ENCODE measurements around the gene TFB1M. TPM values are rescaled to one million over a fixed set of nuclear protein-coding genes. Genes with fewer than 3 reads are reported as not detected.
A peak's percentile ranks its signal among the peaks of the same experiment; 100 is the strongest.

Gene TFB1M
- total RNA-seq, 1 experiment from 2014 or later = 38.8 TPM

DNA sequence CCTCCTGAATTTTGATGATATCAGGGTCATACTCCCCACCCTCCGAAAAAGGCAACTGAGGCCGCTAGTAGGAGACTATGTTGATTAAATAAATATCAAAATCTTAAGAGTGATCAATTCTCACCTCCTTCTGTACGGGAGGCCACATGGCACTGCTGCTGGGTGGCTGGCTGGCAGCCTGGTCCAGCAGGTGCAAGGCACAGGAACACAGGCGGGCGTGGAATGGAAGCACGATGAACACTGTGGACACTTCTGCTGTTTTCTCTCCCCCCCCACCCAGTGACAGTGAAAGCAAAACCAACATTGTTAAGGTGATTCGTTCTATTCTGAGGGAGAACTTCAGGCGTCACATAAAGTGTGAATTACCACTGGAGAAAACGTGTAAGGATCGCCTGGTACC is 60.1 kb downstream of the TFB1M start:
- H3K27me3 ChIP-seq (ENCODE audit: control insufficient read depth, insufficient read depth, low read length) = no peaks in the 10 kb centered on the region
- peaks cover 18% of the 10 kb centered on the region for H3K36me3 ChIP-seq (replicated peaks; ENCODE audit: control insufficient read depth, insufficient read depth, low read length)
- DNase-seq = no peak
- no peak overlapping the region for H3K4me3 ChIP-seq (ENCODE audit: insufficient read depth, low read depth, low read length)

DNA sequence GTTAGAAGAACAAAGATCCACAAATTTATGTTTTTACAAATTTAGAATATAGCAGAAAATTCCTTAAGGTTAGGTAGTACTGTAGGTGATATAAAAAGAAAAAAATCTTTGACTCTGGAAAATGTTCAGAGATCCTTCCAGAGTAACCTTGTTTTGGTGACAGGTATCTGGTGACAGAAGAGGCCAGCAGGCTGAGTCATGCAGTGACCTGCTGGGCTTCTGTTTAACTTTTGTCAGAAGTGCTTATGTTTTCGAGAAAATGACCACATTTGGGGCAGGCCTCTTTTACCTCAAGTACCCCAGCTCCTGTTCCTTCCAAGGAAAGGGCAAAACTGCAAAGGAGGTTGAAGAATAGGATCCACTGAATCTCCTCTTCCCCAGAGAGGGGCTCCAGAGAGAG is 60.9 kb downstream of the TFB1M start:
- Histone ChIP-seq H3K36me3 (replicated peaks; ENCODE audit: control insufficient read depth, insufficient read depth, low read length) (peaks cover 13% of the 10 kb centered on the region), H3K4me3 (ENCODE audit: insufficient read depth, low read depth, low read length) (no peak overlapping the region), H3K27me3 (ENCODE audit: control insufficient read depth, insufficient read depth, low read length) (no peaks in the 10 kb centered on the region)
- no peak for DNase-seq

DNA sequence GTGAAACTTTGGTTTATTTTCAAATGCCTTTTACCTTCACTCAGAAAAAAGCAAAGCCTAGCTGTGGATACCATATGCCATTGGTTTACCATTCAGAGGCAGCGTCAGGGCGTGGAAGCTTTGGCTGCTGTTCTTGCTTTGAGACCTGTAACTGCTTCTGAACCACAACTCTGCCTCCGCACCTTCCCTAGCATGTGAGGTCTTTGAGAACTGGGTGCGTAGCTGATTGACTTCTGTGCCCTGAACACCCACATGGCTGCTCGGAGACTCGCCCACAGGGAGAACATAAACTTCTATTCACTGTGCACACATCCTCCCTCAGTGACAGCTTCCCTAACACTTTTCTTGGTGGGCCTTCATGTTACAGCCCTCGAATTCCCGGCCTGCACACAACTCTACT is 61.7 kb downstream of the TFB1M start:
- Histone ChIP-seq H3K36me3 (replicated peaks; ENCODE audit: control insufficient read depth, insufficient read depth, low read length) (peaks cover 11% of the 10 kb centered on the region), H3K27me3 (ENCODE audit: control insufficient read depth, insufficient read depth, low read length) (no peaks in the 10 kb centered on the region), H3K4me3 (ENCODE audit: insufficient read depth, low read depth, low read length) (no peak overlapping the region)
- DNase-seq = no peak

DNA sequence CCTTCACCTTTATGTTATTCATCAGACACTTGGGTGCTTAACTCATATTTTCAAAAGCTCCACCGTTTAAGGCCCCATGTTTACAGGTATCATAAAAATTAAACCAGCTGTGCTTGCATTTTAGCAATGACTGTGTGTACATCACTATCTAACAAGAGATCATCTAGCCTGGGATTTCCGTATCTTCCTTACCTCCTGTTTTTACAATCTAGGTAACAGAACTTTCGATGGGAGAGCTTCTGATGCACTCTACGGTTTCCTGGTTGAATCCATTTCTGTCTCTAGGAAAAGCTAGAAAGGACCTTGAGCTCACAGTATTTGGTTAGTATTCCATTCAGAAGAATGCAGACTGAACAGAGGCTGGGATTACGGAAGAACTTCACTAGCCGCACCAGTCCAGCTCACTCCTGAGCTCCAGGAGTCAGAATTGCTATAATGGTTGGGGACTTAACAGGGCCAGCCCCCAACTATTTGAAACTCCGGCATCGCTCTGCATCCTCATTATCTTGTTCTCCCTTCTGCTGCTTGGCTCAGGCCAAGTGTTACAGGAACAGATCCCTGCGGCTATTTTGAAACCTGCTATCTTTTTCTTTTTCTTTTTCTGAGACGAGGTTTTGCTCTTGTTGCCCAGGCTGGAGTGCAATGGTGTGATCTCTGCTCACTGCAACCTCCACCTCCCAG is 63.4 kb downstream of the TFB1M start:
- Histone ChIP-seq H3K4me3 (ENCODE audit: insufficient read depth, low read depth, low read length) (no peak overlapping the region), H3K27me3 (ENCODE audit: control insufficient read depth, insufficient read depth, low read length) (no peaks in the 10 kb centered on the region), H3K36me3 (replicated peaks; ENCODE audit: control insufficient read depth, insufficient read depth, low read length) (peaks cover 5% of the 10 kb centered on the region)
- no peak for DNase-seq

DNA sequence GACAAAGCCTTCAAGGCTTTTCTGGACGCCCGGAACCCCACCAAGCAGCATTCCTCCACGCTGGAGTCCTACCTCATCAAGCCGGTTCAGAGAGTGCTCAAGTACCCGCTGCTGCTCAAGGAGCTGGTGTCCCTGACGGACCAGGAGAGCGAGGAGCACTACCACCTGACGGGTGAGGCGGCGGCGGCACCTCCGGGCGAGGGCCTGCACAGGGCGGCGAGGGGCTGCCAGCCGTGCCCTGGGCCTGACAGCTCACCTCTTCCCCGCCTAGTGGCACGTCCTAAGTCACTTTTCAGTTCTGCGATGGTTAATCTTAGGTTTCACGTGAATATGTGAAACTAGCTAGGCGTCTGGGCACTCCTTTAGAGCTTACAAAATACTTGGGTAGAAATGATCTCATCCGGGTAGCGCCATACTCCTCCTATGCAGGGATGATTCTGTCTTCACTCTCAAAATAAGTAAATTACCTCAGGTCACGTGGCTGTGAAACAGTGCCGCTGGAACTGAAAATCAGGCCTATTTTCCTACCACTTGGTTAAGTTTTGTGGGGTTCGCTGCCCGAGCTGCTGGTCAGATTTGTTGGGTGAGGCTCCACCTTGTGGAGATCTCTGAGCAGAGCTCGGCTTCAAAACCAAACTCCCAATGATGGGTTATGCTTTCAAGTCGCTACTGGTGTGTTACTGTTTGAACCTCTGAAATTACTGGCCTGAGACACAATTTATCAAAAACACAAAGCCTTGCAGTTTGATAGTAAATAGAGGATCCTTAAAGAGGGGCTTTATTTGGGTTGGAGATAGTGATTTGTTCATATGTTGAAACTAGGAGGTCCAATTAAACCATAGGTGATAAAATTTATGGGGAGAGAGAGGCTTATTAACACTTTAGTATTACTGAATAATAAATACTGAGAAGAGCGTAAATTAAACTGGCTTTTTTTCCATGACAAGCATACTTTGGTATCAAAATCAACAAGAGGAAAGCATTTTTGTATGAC is 66.0 kb downstream of the TFB1M start:
- Histone ChIP-seq H3K36me3 (replicated peaks; ENCODE audit: control insufficient read depth, insufficient read depth, low read length) (peaks cover 4% of the 10 kb centered on the region), H3K4me3 (ENCODE audit: insufficient read depth, low read depth, low read length) (no peak overlapping the region), H3K27me3 (ENCODE audit: control insufficient read depth, insufficient read depth, low read length) (no peaks in the 10 kb centered on the region)
- DNase-seq = peak; percentile 82

DNA sequence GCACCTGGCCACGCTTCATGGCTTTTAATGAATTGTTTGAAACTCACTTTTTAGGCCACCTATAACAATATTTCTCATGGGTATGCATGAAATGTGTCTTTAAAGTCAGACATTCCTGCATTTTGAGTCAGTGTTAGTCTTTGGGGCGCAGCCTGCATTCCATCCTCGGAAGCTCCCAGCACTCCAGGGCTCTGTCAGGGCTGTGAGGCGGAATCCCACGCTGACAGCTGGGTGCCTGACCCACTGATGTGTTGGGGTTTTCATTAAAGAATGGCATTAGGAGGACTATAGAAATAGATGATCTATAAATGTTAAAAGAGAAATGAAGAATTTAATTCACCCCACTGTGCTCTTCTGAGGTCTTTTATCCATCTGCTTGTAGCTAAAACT is 66.7 kb downstream of the TFB1M start:
- Histone ChIP-seq H3K27me3 (ENCODE audit: control insufficient read depth, insufficient read depth, low read length) (no peaks in the 10 kb centered on the region), H3K36me3 (replicated peaks; ENCODE audit: control insufficient read depth, insufficient read depth, low read length) (peaks cover 4% of the 10 kb centered on the region), H3K4me3 (ENCODE audit: insufficient read depth, low read depth, low read length) (no peak overlapping the region)
- peak; percentile 62 for DNase-seq

DNA sequence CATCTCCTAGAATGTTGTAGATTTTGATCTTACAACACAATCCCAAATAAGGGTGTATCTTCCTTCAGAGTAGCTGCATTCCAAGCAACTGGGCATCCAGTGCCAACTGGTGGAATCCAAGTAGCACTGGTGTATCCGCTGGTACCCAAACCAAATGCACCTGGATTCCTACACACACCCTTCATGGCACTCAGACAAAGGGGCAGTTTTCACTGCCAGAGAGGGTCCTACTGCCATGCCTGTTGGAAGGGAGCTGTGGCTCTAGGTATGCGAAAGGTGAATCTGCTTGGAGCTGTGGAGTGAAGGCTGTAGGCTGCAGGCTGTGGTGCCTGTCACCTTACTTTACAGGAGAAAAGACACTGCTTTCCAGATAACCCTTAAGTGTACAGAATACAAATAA is 67.5 kb downstream of the TFB1M start:
- peaks cover 3% of the 10 kb centered on the region; the same call in 1 of the 2 replicates for H3K36me3 ChIP-seq (replicated peaks; ENCODE audit: control insufficient read depth, insufficient read depth, low read length)
- DNase-seq = no peak
- H3K27me3 ChIP-seq (ENCODE audit: control insufficient read depth, insufficient read depth, low read length) = no peaks in the 10 kb centered on the region
- no peak overlapping the region for H3K4me3 ChIP-seq (ENCODE audit: insufficient read depth, low read depth, low read length)

DNA sequence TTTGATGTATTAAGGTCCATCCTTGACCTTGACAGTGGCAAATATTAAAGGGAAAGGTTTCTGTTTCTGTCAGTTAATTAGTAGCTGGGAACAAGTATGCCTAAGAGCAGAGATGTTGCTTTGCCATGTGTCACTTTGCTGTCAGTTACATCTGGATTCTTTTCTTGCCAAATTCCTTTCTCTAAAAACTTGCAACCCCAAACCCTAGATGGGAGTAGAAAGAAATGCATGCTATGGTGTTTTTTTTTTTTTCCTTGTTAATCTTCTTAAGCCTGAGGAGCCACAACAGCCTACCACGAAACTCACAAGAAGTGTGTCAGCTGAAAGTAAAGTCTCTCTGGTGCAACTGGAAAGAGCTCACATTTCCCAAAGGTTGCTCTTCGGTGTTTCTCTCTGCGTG is 68.5 kb downstream of the TFB1M start:
- no peak overlapping the region for H3K4me3 ChIP-seq (ENCODE audit: insufficient read depth, low read depth, low read length)
- no peak for DNase-seq
- no peaks in the 10 kb centered on the region for H3K27me3 ChIP-seq (ENCODE audit: control insufficient read depth, insufficient read depth, low read length)
- H3K36me3 ChIP-seq (replicated peaks; ENCODE audit: control insufficient read depth, insufficient read depth, low read length) = peaks cover 3% of the 10 kb centered on the region; the same call in 1 of the 2 replicates

DNA sequence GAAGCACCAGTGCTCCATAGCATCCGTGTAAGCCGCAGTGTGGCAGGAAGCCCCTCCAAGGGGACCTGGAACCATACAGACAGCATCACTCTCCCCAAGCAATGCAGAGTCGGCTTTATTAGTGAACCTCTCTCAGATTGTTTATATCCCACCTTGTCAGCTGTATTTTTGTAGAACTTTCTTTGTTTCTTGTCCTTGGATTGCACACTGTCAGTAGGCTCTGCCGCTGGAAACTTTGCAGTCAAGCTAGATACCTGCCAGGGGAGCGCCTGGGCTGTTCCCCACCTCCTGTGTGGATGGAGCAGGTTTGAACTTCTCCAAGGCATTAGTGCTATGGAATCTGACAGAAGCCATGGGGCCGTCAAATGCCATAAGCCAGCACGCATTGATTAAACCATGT is 69.1 kb downstream of the TFB1M start:
- no peak for DNase-seq
- no peaks in the 10 kb centered on the region; the same call in 1 of the 2 replicates for H3K36me3 ChIP-seq (replicated peaks; ENCODE audit: control insufficient read depth, insufficient read depth, low read length)
- no peaks in the 10 kb centered on the region for H3K27me3 ChIP-seq (ENCODE audit: control insufficient read depth, insufficient read depth, low read length)
- H3K4me3 ChIP-seq (ENCODE audit: insufficient read depth, low read depth, low read length) = no peak overlapping the region

DNA sequence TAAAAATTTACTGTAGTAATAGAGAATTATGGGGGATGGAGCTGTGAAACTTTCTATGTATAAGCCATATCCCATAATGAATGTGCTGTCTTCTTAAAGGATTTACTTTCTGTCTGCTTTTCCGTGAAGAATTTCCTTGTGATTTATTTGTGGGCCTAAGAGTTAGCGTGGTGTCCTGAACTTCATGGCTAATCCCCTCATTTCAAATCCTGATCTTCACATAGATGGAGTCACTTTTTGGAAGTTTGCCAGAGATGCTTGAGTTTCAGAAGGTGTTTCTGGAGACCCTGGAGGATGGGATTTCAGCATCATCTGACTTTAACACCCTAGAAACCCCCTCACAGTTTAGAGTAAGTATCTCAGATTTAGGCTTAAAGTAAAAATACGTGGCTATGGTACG is 69.8 kb downstream of the TFB1M start:
- H3K36me3 ChIP-seq (replicated peaks; ENCODE audit: control insufficient read depth, insufficient read depth, low read length) = no peaks in the 10 kb centered on the region; the same call in 1 of the 2 replicates
- no peak for DNase-seq
- no peaks in the 10 kb centered on the region for H3K27me3 ChIP-seq (ENCODE audit: control insufficient read depth, insufficient read depth, low read length)
- H3K4me3 ChIP-seq (ENCODE audit: insufficient read depth, low read depth, low read length) = no peak overlapping the region

DNA sequence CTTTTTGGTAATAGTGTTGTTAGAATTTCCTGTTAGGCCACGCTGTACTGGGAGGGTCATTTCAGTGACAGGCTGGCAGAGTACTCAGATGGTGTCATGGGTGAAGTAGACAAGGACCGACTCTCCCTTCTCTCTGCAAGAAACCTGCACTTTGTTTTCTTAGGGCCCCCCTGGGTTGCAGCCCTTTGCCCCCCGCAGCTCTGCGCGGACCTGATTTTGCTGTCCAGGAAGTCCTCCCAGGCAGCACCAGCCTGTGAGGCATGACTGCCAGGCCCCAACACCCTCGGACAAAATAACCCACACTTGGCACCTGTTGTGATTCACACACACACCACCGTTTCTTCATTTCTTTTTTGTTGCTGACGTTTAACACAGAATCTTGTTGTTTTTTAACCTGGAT is 72.3 kb downstream of the TFB1M start:
- H3K36me3 ChIP-seq (replicated peaks; ENCODE audit: control insufficient read depth, insufficient read depth, low read length) = no peaks in the 10 kb centered on the region; the same call in 1 of the 2 replicates
- H3K4me3 ChIP-seq (ENCODE audit: insufficient read depth, low read depth, low read length) = no peak overlapping the region
- no peaks in the 10 kb centered on the region for H3K27me3 ChIP-seq (ENCODE audit: control insufficient read depth, insufficient read depth, low read length)
- DNase-seq = no peak

DNA sequence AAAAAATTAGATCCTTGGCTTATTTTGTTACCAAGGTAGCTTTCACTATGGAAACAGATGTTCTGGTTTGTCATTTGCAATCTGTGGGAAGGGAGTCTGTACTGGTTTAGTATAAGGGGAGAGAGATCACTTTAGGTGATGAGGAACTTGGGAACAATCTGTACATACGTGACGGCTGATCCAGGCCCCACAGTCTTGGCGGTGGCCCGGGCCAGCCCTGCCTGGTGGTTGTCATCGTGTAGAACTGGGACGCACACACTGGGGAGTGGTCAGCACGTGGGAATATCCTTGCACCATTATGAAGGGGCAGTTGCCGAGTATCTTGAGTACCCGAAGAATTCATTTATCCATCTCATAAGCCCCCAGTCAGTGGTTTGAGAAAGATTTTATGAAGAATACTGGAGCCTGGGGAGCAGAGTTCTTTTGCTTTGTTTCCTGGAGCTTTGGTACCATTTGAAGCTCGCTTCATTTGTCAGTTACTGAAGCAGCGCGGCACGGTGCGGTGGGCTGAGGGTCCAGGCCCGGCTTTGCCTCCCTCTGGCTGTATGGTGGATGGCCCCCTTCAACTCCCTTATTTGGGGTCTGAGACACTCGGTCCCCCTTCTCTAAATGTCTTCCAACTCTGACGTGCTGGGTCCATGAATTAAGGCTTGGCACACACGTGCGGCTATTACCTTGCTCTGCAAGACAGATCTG is 73.2 kb downstream of the TFB1M start:
- no peak overlapping the region for H3K4me3 ChIP-seq (ENCODE audit: insufficient read depth, low read depth, low read length)
- no peak for DNase-seq
- H3K27me3 ChIP-seq (ENCODE audit: control insufficient read depth, insufficient read depth, low read length) = no peaks in the 10 kb centered on the region
- H3K36me3 ChIP-seq (replicated peaks; ENCODE audit: control insufficient read depth, insufficient read depth, low read length) = no peaks in the 10 kb centered on the region; the same call in 1 of the 2 replicates

DNA sequence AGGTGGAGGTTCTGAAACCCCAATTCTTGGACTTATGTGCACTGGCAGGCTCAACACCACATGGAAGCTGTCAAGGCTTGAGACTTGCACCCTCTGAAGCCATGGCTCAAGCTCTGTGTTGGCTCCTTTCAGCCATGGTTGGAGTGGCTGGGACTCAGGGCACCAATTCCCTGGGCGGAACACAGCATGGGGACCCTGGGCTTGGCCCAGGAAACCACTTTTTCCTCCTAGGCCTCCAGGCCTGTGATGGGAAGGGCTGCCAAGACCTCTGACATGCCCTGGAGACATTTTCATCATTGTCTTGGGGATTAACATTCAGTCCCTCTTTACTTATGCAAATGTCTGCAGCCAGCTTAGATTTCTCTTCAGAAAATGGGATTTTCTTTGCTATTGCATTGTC is 76.7 kb downstream of the TFB1M start:
- DNase-seq = no peak
- H3K4me3 ChIP-seq (ENCODE audit: insufficient read depth, low read depth, low read length) = no peak overlapping the region
- no peaks in the 10 kb centered on the region for H3K27me3 ChIP-seq (ENCODE audit: control insufficient read depth, insufficient read depth, low read length)
- H3K36me3 ChIP-seq (replicated peaks; ENCODE audit: control insufficient read depth, insufficient read depth, low read length) = no peaks in the 10 kb centered on the region

DNA sequence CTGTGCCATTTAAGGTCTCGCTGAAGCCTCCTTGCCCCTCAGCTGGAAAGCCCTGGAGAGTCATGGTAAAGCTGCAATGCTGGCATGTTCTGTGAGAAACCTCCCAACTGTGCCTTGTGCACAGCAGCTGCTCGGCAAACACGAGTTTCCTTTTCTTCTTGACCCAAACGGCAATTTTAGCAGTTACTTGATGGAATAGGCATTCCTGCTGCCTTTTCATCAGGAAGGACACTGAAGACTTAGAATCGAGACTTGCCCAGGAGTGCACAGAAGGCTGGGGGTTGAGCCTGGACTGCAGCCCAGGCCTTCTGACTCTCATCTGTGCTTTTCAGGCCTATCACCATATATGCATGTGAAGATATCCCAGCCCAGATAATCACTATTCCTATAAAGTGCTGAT is 79.2 kb downstream of the TFB1M start:
- Histone ChIP-seq H3K4me3 (ENCODE audit: insufficient read depth, low read depth, low read length) (no peak overlapping the region), H3K27me3 (ENCODE audit: control insufficient read depth, insufficient read depth, low read length) (no peaks in the 10 kb centered on the region), H3K36me3 (replicated peaks; ENCODE audit: control insufficient read depth, insufficient read depth, low read length) (no peaks in the 10 kb centered on the region)
- DNase-seq = no peak
